ENCODE measurements around the gene HIBCH. TPM values are rescaled to one million over a fixed set of nuclear protein-coding genes. Genes with fewer than 3 reads are reported as not detected.
"Not testable (repeated sequence)": the region's sequence is repeated elsewhere in the genome, so short reads cannot be mapped to it uniquely, and the experiment has no call there.

The HIBCH gene
- total and polyA plus RNA-seq, 9 of the 15 experiments (the other 6 are each of a cell fraction or from before 2014, with no cell fraction given) = 17.0 to 65.4 (median 28.3) TPM

- TF ChIP-seq ZNF449 (CRISPR knock-in tag; IDR thresholded peaks at IDR 0.05) (no peak), PKNOX1 (IDR thresholded peaks at IDR 0.05) (no peak), ELF2 (CRISPR knock-in tag; IDR thresholded peaks at IDR 0.05) (no peak)
These were observed 38.9 kb downstream of the HIBCH start (continued) for GRCh38 chr2:190280565-190281350.

GRCh38 chr2:190279256-190280134 lies 40.1 kb downstream of the HIBCH start:
- FAIRE-seq; CTCF ChIA-PET (ENCODE audit: low intra/inter-chr PET ratio); H3K4me3 ChIP-seq; H4K20me1 ChIP-seq (replicated peaks; ENCODE audit: control insufficient read depth, insufficient read depth, low read length); ATAC-seq; H3K27ac ChIP-seq (ENCODE audit: extremely low read depth, low read depth, low read length); H3K9me3 ChIP-seq (replicated peaks; ENCODE audit: control insufficient read depth, insufficient read depth, low read depth, low read length); H2AFZ ChIP-seq (ENCODE audit: low read depth, low read length); BruUV-seq (replicated peaks); H3K4me1 ChIP-seq (replicated peaks in 1 of 2; ENCODE audit: control insufficient read depth in 2 of 2, insufficient read depth in 2 of 2, low read length in 2 of 2); H3K27me3 ChIP-seq (ENCODE audit: control insufficient read depth in 2 of 2, insufficient read depth in 2 of 2, low read length in 2 of 2); H3K9ac ChIP-seq (ENCODE audit: insufficient read depth in 1 of 2, low read depth in 2 of 2, low read length in 2 of 2); H3K9me1 ChIP-seq (ENCODE audit: control insufficient read depth, insufficient read depth, low read length); POLR2A ChIA-PET; H3K4me2 ChIP-seq (ENCODE audit: insufficient read depth, low read length); DNase-seq (ENCODE audit: extremely low read depth in 1 of 4, low spot score in 3 of 4); H3K79me2 ChIP-seq (ENCODE audit: control insufficient read depth, insufficient read depth, low read length): not testable (repeated sequence)
- intact Hi-C loops (cut with micrococcal nuclease) = loop anchor here (5.0 kb wide), 1 partner anchor 38 kb away; the partner anchor contains the start of gene HIBCH
- in situ Hi-C loops (cut with MboI) = loop anchor here (5.0 kb wide), 1 partner anchor 187 kb away; no protein-coding TSS in a partner anchor
- H3K36me3 ChIP-seq (ENCODE audit: control insufficient read depth, insufficient read depth, low read length) = peaks cover 11% of the 10 kb centered on the region; the same call in 1 of the 3 replicates
- WGBS (ENCODE audit: insufficient coverage, low coverage, missing lambda C conversion rate) = 78% methylated on average over 12 of the region's 12 CpGs

All from K562 (cell line).